Right lobe of liver (tissue), 6 donors: ENCODE results near the gene INTS7. TPM values are rescaled to one million over a fixed set of nuclear protein-coding genes. Genes with fewer than 3 reads are reported as not detected.

ENCODE experiments used
- ATAC-seq, 4 donors: fragments of 200-7000 bp; cut with Tn5 transposase; one replicate each; pipeline ENCODE4 v1.9.1; 2020; ENCODE audit warnings: mild to moderate bottlenecking in 4 of 4, moderate library complexity in 4 of 4
- DNase-seq, 3 donors: peaks; one replicate each; pipeline ENCODE4 v3.0.0-alpha.2; 2020
- H3K27ac ChIP-seq, 3 donors: fragments of 200-600 bp; one replicate each; pipeline ENCODE4 v1.8.0; 2022
- H3K27me3 ChIP-seq, 2 donors: fragments of 200-600 bp; one replicate each; pipeline ENCODE4 v1.8.0; 2022
- H3K36me3 ChIP-seq, 4 donors: fragments of 200-600 bp; sonication (generic) in 1 of 4; one replicate each; pipeline versions ENCODE4 v1.5.1 to v1.8.0; 2017 to 2022; ENCODE audit warnings: control low read depth in 1 of 4
- H3K4me1 ChIP-seq, 4 donors: fragments of 200-600 bp; sonication (generic) in 1 of 4; one replicate each; pipeline versions ENCODE4 v1.5.1 to v1.8.0; 2017 to 2022; ENCODE audit warnings: control low read depth in 1 of 4
- H3K4me3 ChIP-seq, 3 donors: fragments of 200-600 bp; one replicate each; pipeline ENCODE4 v1.8.0; 2022
- H3K9me3 ChIP-seq, 4 donors: fragments of 200-600 bp; sonication (generic) in 1 of 4; one replicate each; pipeline versions ENCODE4 v1.5.1 to v1.8.0; 2017 to 2022; ENCODE audit warnings: control low read depth in 1 of 4
- CTCF ChIP-seq, 4 donors: fragments of 200-600 bp in 3 of 4; fragments of 450-650 bp in 1 of 4; IDR thresholded peaks; one replicate each; pipeline versions ENCODE4 v1.5.1 to v1.8.0; 2016 to 2022; ENCODE audit warnings: antibody characterized with exemption in 4 of 4, mild to moderate bottlenecking in 2 of 4
- POLR2A ChIP-seq: fragments of 450-650 bp; IDR thresholded peaks from one replicate; pipeline ENCODE4 v1.6.1; 2017; ENCODE audit warnings: antibody characterized with exemption, mild to moderate bottlenecking
- WGBS: methylation state at CpG from one replicate; pipeline ENCODE4 v1.1.6; 2018; ENCODE audit warnings: low coverage, low lambda C conversion rate; ENCODE audit not compliant: insufficient coverage; ENCODE audit errors: missing lambda C conversion rate; 5-methylcytosine and 5-hydroxymethylcytosine counted together
- intact Hi-C, 2 donors: fragments of 100-400 bp; cut with DNase I; formaldehyde crosslinking; loops; one replicate each; pipeline versions ENCODE4 v1.11.2 to v1.14.1; 2022
- total RNA-seq, 6 experiments: library from RNA; depleted of rRNA in 2 of 6; stranded (reverse); fragments of >200 nt in 2 of 6; fragmentation: NEBNext Ultra II Directional in 3 of 6; extraction: Animal tissue kit (Norgen Biotek cat#: 25700) in 3 of 6; gene quantifications; one replicate each; pipeline versions ENCODE4 v1.1.0 to v1.2.4, GENCODE V29; 2016 to 2023
- donor health status: DM: no; HTN: yes; CAD: no.
- donor health status: DM: no; HTN: no; CAD: no.
- donor health status: DM: no; HTN: no; CAD: no.
- donor health status: DM: no; HTN: yes; CAD: no.
- donor health status: DM: no; HTN: yes; CAD: no.

INTS7 gene
- total RNA-seq, 6 experiments from 2014 or later, result 5.9 to 14.2 (median 9.6) TPM

GRCh38 chr1:211928290-211928801 lies 107.0 kb downstream of the INTS7 start:
- ATAC-seq (peak in 2 of 4 donors; percentile 52 to 75), DNase-seq (no peak)
- H3K36me3 ChIP-seq, result no peaks in the 10 kb centered on the region
- no peak overlapping the region for H3K4me3 ChIP-seq
- peak overlapping the region in 1 of 3 donors; percentile 74 for H3K27ac ChIP-seq
- no peaks in the 10 kb centered on the region for H3K9me3 ChIP-seq
- H3K27me3 ChIP-seq, result no peaks in the 10 kb centered on the region
- no peak for TF ChIP-seq CTCF (IDR thresholded peaks at IDR 0.05)
- no peak for TF ChIP-seq POLR2A
- WGBS, result 45% methylated on average over 1 of the region's 1 CpG
- intact Hi-C loops, result no loop called here
- peaks cover 0 to 28% (median 2%) of the 10 kb centered on the region in 4 donors for H3K4me1 ChIP-seq

GRCh38 chr1:211925016-211925415 lies 110.3 kb downstream of the INTS7 start:
- H3K27ac ChIP-seq, result no peak overlapping the region
- no peaks in the 10 kb centered on the region for H3K36me3 ChIP-seq
- 92% methylated on average over 4 of the region's 7 CpGs for WGBS
- no peaks in the 10 kb centered on the region for H3K27me3 ChIP-seq
- peaks cover 0 to 41% (median 11%) of the 10 kb centered on the region in 4 donors for H3K4me1 ChIP-seq
- ATAC-seq (no peak), DNase-seq (no peak)
- intact Hi-C loops, result no loop called here
- H3K9me3 ChIP-seq, result no peaks in the 10 kb centered on the region
- TF ChIP-seq POLR2A, result no peak
- TF ChIP-seq CTCF (IDR thresholded peaks at IDR 0.05), result no peak
- no peak overlapping the region for H3K4me3 ChIP-seq

GRCh38 chr1:211924256-211924655 lies 111.1 kb downstream of the INTS7 start:
- peaks cover 0 to 42% (median 15%) of the 10 kb centered on the region in 4 donors for H3K4me1 ChIP-seq
- H3K4me3 ChIP-seq, result no peak overlapping the region
- H3K27me3 ChIP-seq, result no peaks in the 10 kb centered on the region
- no peaks in the 10 kb centered on the region for H3K36me3 ChIP-seq
- DNase-seq, result no peak
- WGBS, result 75% methylated on average over 10 of the region's 10 CpGs
- ATAC-seq, result no peak
- no peaks in the 10 kb centered on the region for H3K9me3 ChIP-seq
- no peak overlapping the region for H3K27ac ChIP-seq
- intact Hi-C loops, result no loop called here
- no peak for TF ChIP-seq POLR2A
- TF ChIP-seq CTCF (IDR thresholded peaks at IDR 0.05), result no peak

GRCh38 chr1:211923095-211923494 lies 112.3 kb downstream of the INTS7 start:
- H3K27ac ChIP-seq, result no peak overlapping the region
- H3K36me3 ChIP-seq, result no peaks in the 10 kb centered on the region
- ATAC-seq (no peak), DNase-seq (no peak)
- intact Hi-C loops, result no loop called here
- no peaks in the 10 kb centered on the region for H3K27me3 ChIP-seq
- whole genome bisulfite sequencing, result 90% methylated on average over 4 of the region's 5 CpGs
- no peaks in the 10 kb centered on the region for H3K9me3 ChIP-seq
- peaks cover 0 to 41% (median 23%) of the 10 kb centered on the region in 4 donors for H3K4me1 ChIP-seq
- TF ChIP-seq CTCF (IDR thresholded peaks at IDR 0.05) (no peak), POLR2A (no peak)
- no peak overlapping the region for H3K4me3 ChIP-seq
